HG02943 (cell line): ENCODE measurements around the gene USP6NL.

ENCODE experiments used
- ATAC-seq: cut with Tn5 transposase; IDR thresholded peaks from one replicate; pipeline ENCODE4 v1.9.1; 2021; ENCODE audit warnings: mild to moderate bottlenecking, low read depth, moderate library complexity; ENCODE audit not compliant: unreplicated experiment

The USP6NL gene

DNA sequence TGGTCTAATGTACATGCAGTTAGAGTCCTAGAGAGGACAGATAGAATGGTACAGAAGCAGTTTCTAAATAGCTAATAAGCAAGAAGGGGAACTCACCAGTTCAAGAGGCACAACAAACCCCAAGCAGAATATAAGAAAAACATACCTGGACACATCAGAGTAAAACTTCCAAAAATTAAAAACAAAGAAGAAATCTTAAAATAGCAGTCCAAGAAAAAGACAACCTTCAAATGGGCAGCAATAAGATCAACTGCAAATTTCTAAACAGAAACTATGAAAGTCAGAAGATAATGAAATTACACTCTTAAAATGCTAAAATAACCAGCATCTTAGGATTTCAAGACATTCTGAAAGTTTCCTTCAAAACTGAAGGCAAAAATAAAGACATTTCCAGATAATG is 55.9 kb downstream of the USP6NL start:
- no peak for ATAC-seq

- peak; percentile 95 for ATAC-seq
Observed at GRCh38 chr10:11553773-11554381, 57.6 kb downstream of the USP6NL start.

DNA sequence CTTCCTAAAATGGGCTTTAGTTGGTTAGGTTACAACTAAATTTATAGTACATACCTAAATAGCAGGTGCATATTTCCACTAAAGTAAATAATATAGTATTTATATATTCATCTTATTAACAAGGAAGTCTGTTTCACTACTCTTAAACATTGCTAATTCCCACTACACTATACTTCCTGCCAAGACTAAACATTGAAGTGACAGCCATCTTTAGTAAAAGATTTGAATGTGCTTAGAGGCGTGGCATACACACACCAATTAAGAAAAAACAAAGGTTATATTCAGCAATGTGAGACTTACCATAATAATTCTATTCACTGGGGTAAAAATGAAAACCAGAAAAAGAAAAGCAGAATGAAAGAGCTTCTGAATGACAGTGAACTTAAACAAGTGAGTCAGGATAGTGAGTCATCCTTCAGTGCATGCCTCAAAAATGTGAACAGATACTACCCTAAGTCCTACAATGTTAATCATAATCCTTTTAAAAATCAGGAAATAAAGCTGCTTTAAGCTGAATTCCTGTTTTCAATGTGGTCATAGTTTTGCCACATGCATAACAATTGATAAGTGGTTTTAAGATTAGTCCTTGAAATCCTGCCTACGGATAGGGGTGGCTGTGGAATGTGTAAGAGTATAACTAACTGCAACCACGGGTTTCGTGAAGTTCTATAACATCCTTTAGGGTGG is 59.4 kb downstream of the USP6NL start:
- no peak for ATAC-seq

GRCh38 chr10:11551104-11551503 is 60.3 kb downstream of the USP6NL start:
- ATAC-seq = no peak

- no peak for ATAC-seq
Observed at GRCh38 chr10:11548768-11549099, 62.7 kb downstream of the USP6NL start.

DNA sequence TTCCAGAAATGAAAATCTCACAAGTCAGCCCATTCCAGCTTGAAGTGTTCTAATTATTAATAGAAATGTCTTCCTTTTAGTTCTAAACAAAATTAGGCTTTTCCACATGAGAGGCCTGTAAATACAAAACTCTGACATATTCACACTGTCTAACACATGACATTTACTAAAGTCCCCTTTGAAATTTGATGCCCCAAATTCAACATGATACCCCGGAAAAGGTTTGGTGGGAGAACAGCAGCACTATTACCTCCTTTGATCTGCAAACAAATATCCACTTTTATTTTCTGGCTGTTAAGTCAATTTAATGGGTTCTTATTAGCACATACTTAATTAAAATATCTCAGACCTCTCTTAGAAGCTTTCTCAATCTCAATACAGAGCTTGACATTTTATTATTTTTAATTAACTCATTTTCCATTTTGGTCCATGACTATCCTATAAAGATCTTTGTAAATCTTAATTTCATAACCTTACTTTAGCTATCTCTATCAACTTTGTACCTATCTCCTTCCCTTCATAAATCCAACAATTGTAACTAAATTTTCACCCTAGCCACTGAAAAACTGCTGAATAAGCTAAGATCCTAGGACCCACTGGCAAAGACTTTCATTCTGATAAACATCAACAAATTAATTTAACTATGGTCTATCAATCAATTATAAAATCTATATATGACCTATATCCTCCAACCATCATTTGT is 63.2 kb downstream of the USP6NL start:
- no peak for ATAC-seq

GRCh38 chr10:11546581-11546980 is 64.9 kb downstream of the USP6NL start:
- ATAC-seq = no peak

DNA sequence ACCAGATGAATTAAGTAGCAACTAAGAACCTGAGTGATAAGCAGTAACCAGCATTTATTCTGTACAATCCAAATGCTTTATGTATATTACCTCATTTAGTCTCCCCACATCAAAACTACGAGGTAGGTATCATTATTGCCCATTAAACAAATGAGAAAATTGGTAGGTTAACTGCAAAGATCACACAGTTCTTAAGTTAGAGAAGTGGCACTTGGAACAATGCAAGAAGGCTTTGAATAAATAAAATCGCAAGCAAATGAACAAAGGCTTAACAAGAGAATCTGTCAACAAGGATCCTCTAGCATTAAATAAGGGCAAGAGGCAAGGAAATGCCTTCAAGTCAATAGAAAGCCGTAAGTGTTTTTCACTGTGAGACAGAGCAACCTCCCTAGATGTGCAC is 70.2 kb downstream of the USP6NL start:
- ATAC-seq = no peak

GRCh38 chr10:11539191-11539868 is 72.1 kb downstream of the USP6NL start:
- ATAC-seq = no peak

DNA sequence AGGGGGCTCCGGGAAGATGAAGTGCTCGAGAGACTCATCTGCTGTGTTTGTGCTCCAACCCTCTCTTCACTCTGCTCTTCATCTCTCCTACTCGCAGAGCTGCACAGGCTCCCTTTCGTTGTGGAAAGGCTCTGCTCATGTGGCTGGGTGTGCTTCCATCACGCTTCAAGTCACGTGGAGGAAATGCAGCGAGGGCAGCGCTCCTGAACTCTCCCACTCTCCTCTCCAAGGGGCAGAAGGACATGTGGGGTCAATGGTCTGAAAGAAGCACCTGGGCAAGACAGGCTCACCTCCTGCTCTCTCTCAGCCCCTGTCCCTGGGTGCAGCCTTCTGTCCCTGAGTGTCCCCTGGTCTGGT is 72.6 kb downstream of the USP6NL start:
- no peak for ATAC-seq

GRCh38 chr10:11536228-11536627 is 75.2 kb downstream of the USP6NL start:
- ATAC-seq = no peak

GRCh38 chr10:11535346-11535959 is 76.0 kb downstream of the USP6NL start:
- ATAC-seq = no peak

- no peak for ATAC-seq
Observed at GRCh38 chr10:11533328-11533781, 78.1 kb downstream of the USP6NL start.

DNA sequence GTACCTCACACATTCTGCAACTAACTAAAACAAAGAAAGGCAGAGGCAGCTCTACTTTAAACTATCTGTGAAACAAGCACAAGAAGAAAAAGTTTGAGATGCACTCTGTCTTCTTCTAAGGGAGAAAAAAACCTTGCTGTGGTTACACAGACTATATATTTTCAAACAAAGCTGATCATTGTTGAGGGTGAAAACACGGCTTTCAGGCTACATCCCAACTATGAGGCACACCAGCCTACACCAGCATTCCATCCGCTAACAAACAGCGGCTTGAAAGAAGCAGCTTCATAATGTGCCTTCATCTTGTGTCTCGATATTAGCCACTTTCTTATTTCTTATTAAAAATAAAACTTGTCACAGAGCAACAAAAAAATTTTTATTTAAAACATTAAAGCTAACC is 79.1 kb downstream of the USP6NL start:
- ATAC-seq = no peak

GRCh38 chr10:11530806-11531205 is 80.6 kb downstream of the USP6NL start:
- no peak for ATAC-seq

DNA sequence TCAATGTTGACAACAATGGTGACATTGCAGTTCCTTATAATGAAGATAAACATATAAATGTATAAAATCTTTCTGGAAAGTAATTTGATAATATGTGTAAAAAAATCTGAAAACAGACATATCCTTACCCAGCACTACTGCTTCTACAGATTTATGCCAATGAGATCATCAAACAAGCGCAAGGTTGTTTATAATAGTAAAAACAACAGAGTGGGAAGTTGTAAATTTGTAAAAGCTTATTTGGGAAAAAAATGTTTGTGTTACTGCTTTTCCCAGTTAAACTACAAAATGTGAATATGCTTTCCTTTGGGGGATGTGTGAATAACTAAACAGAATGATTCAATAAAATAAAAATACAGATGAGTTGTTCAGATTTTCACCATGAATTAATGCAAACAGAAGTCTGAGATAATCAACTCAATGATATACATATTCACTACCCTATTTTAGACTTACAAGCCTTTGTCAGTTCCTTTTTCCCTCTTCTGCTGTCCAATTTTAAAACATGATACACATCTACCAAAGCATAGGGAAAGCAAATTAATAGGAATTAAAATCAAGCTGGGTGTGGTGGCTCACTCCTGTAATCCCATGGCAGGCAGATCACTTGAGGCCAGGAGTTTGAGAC is 82.1 kb downstream of the USP6NL start:
- no peak for ATAC-seq

- ATAC-seq = no peak
Observed at GRCh38 chr10:11528286-11528685, 83.2 kb downstream of the USP6NL start.

DNA sequence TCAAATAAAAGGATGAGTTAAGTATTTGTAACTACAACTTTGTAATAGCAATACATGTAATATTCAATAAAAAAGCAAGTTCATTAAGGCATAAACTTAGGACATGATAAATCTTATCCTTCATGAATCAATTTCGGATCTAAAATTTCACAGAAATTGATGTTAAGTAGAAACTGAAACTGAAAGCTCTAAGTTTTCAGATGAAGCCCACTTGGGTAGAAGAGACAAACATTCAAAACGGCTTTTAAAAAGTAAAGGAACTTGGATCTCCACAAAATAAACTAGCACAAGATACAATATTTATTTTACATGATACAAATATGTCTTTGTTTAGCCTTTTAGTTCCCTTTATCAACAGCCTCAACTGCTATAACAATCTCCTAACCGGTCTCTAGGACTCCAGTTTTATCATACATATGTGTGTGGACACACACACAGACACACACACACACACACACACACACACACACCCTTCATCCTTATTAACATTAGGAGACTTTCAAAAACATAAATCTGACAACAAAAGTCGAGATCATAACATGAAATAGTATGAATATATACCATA is 83.7 kb downstream of the USP6NL start:
- ATAC-seq = no peak

GRCh38 chr10:11527068-11527467 is 84.4 kb downstream of the USP6NL start:
- ATAC-seq = no peak

DNA sequence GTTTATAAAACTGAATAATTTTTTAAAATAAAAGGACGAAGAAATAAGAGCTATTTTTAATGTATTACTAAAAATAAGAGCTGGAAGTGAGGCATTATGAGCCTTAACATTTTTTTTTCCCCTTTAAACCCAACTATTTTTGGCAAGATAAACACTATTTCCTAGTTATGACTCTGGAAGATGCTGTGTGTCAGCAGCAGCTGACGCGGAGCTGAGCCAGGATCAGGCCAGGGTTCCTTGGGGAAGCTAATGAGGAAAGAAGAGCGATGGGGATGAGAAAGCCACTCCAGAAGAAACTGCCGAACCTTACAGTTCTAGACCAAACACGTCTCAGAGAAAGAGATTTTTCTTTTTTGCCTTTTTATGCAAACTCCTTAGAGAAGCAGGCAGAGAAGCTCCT is 85.9 kb downstream of the USP6NL start:
- ATAC-seq = no peak
